ENCODE results near the gene CADPS. TPM values are rescaled to one million over a fixed set of nuclear protein-coding genes. Genes with fewer than 3 reads are reported as not detected.
A peak's percentile ranks its signal among the peaks of the same experiment; 100 is the strongest.

Gene CADPS
- polyA plus RNA-seq, 4 donors = 1.8 to 2.5 (median 2.2) TPM

GRCh38 chr3:62815981-62816380 is 59.2 kb downstream of the CADPS start:
- DNase-seq (ENCODE audit: low read depth in 4 of 4, low spot score in 3 of 4) = no peak

DNA sequence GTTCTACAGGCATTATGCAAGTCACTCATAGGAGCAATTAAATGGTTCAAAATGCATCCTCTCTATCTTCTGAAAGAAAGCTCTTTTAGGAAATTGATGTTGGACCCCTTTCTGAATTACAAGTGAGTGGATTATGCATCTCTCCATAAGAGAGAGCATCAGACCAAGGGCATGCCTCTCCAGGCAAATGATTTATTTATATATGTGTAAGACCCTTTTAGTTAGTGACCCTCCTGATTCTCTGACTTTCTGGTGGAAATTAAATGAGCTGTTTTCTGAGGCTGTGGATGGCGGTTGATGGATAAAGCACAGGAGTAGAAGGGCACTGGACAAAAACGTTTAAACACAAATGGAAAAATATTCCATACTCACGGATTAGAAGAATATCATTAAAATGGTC is 62.6 kb downstream of the CADPS start:
- no peak for DNase-seq (ENCODE audit: low read depth in 4 of 4, low spot score in 3 of 4)

GRCh38 chr3:62811119-62811518 is 64.1 kb downstream of the CADPS start:
- DNase-seq (ENCODE audit: low read depth in 4 of 4, low spot score in 3 of 4) = no peak

DNA sequence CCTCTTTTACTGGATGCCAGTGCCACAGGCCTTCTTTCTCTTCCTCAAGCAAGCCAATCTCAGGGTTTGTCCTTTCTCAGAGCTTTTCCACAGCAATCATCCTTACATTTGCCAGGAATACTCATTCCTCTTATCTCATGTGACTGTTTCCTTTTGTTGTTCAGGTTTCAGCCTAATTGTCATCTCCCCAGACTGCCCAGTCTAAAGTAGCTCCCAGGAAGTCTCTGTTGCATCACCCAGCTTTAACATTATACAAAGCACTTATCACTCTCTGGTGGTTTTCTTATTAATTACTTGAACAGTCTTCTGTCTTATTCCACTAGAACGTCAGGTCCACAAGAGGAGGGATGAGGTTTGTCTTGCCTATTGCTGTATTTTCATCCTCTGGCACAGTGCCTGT is 65.8 kb downstream of the CADPS start:
- DNase-seq (ENCODE audit: low read depth in 4 of 4, low spot score in 3 of 4) = no peak

GRCh38 chr3:62805580-62806277 is 69.5 kb downstream of the CADPS start:
- no peak for DNase-seq (ENCODE audit: low read depth in 4 of 4, low spot score in 3 of 4)

- no peak for DNase-seq (ENCODE audit: low read depth in 4 of 4, low spot score in 3 of 4)
Observed at GRCh38 chr3:62805106-62805505, 70.1 kb downstream of the CADPS start.

DNA sequence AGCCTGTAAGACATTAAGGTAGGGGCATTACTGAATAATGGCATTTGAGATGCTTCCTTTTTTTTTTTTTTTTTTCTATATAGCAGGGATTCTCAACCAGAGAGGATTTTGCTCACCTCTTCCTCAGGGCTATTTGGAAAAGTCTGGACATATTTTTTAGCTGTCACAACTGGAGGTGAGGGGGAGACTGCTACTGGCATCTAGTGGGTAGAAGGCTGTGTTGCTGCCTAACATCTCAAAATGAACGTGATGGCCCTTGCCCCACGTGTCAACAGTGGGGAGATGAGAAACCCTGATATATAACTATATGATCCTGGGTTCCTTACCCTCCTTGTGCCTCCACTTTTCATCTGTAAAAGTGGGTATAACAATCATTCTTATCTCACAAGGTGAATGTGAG is 71.9 kb downstream of the CADPS start:
- DNase-seq (ENCODE audit: low read depth in 4 of 4, low spot score in 3 of 4) = no peak

DNA sequence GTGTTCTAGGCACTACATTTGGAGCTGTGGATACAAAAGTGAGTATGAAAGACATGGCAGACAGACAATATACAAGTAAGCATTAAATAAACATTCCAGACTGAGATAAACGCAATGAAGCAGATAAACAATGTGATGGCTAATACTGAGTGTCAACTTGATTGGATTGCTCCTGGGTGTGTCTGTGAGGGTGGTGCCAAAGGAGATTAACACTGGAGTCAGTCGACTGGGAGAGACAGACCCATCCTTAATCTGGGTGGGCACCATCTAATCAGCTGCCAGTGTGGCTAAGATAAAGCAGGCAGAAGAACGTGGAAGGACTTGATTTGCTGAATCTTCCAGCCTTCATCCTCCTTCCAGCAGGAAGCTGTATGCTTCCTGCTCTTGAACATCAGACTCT is 77.2 kb downstream of the CADPS start:
- no peak for DNase-seq (ENCODE audit: low read depth in 4 of 4, low spot score in 3 of 4)

GRCh38 chr3:62797132-62797531 is 78.1 kb downstream of the CADPS start:
- no peak for DNase-seq (ENCODE audit: low read depth in 4 of 4, low spot score in 3 of 4)

- DNase-seq (ENCODE audit: low read depth in 4 of 4, low spot score in 3 of 4) = no peak
Observed at GRCh38 chr3:62795978-62796657, 79.1 kb downstream of the CADPS start.

- DNase-seq (ENCODE audit: low read depth in 4 of 4, low spot score in 3 of 4) = no peak
Observed at GRCh38 chr3:62793946-62794345, 81.3 kb downstream of the CADPS start.

DNA sequence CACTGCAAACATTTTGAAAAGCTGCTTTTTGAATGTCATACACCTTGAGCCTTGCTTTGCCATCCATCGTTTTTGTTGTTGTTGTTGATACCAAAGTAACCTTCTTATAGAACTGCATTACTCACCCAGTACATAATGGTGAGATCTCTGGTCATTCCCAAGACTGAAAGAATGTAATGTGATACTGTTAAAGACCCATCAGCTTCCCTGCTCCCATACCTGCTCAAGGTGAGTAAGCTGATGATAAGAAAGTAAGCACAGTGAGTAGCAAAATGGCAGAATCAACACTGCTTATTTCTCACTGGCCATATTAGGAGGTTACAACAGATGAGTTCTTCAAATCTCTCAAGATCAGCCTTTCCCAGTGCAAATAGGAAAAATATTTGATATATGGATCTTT is 89.8 kb downstream of the CADPS start:
- DNase-seq (ENCODE audit: low read depth in 4 of 4, low spot score in 3 of 4) = no peak

GRCh38 chr3:62781121-62781520 is 94.1 kb downstream of the CADPS start:
- no peak for DNase-seq (ENCODE audit: low read depth in 4 of 4, low spot score in 3 of 4)

DNA sequence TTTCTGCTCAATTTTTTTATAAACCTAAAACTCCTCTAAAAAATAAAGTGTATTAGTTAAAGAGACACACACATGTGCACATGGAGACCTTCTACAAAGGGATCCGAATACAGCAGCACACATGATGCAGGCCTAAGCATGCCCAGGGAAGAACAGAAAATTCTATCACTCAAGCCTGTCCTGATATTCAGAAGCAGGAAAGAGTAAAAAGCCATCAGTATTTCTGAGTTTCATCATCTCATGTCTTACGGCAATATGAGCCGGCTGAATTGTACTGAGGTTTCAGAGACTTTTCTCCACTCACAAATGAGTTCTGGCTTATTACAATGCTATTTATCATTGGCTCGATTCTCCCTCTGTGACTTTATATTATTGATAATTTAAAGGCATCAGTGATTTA is 97.5 kb downstream of the CADPS start:
- DNase-seq (ENCODE audit: low read depth in 4 of 4, low spot score in 3 of 4) = no peak

- DNase-seq (ENCODE audit: low read depth in 4 of 4, low spot score in 3 of 4) = no peak
Observed at GRCh38 chr3:62777130-62777529, 98.1 kb downstream of the CADPS start.

GRCh38 chr3:62774221-62774620 is 101.0 kb downstream of the CADPS start:
- DNase-seq (ENCODE audit: low read depth in 4 of 4, low spot score in 3 of 4) = no peak

- peak in 1 of 4 donors; percentile 5 for DNase-seq (ENCODE audit: low read depth in 4 of 4, low spot score in 3 of 4)
Observed at GRCh38 chr3:62771331-62772072, 103.7 kb downstream of the CADPS start.

GRCh38 chr3:62768896-62769295 is 106.3 kb downstream of the CADPS start:
- DNase-seq (ENCODE audit: low read depth in 4 of 4, low spot score in 3 of 4) = no peak

DNA sequence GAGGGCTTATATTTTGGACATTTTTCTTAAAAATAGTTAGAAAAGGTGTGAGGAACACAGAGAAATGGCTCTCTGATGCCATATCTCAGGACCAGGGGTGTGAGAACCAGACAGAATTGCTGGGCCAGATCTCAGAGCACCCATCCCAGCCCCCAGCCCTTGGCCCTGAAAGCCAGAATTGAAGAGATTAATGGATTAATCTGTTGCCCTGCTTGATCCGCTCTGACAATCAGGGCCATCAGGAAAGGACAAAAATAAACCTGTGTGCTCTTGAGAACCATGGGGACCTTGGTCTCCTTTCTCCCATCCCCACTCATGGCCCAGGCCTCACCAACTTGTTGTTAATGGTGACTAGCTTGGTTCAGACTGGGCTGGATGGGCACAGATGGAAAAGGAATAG is 113.5 kb downstream of the CADPS start:
- DNase-seq (ENCODE audit: low read depth in 4 of 4, low spot score in 3 of 4) = no peak

- no peak for DNase-seq (ENCODE audit: low read depth in 4 of 4, low spot score in 3 of 4)
Observed at GRCh38 chr3:62761311-62761710, 113.9 kb downstream of the CADPS start.

GRCh38 chr3:62758296-62759066 is 116.7 kb downstream of the CADPS start:
- DNase-seq (ENCODE audit: low read depth in 4 of 4, low spot score in 3 of 4) = no peak

Data from left renal pelvis (tissue), 4 donors.